ENCODE results near the gene CLMP.

- TF ChIP-seq, protein P1, sequence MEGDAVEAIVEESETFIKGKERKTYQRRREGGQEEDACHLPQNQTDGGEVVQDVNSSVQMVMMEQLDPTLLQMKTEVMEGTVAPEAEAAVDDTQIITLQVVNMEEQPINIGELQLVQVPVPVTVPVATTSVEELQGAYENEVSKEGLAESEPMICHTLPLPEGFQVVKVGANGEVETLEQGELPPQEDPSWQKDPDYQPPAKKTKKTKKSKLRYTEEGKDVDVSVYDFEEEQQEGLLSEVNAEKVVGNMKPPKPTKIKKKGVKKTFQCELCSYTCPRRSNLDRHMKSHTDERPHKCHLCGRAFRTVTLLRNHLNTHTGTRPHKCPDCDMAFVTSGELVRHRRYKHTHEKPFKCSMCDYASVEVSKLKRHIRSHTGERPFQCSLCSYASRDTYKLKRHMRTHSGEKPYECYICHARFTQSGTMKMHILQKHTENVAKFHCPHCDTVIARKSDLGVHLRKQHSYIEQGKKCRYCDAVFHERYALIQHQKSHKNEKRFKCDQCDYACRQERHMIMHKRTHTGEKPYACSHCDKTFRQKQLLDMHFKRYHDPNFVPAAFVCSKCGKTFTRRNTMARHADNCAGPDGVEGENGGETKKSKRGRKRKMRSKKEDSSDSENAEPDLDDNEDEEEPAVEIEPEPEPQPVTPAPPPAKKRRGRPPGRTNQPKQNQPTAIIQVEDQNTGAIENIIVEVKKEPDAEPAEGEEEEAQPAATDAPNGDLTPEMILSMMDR (IDR thresholded peaks at IDR 0.05), result no peak
- TF ChIP-seq POLR2A (IDR thresholded peaks at IDR 0.05) (no peak), EP300 (IDR thresholded peaks at IDR 0.05) (no peak)
Observed at GRCh38 chr11:123091506-123091905, 103.5 kb downstream of the CLMP start.

Measured in ovary (tissue), 3 donors.